ENCODE data around the gene FNDC3B. TPM values are rescaled to one million over a fixed set of nuclear protein-coding genes. Genes with fewer than 3 reads are reported as not detected.
A peak's percentile ranks its signal among the peaks of the same experiment; 100 is the strongest.

The FNDC3B gene
- total RNA-seq, 4 donors from 2014 or later, result 59.8 to 72.6 (median 65.6) TPM

DNA sequence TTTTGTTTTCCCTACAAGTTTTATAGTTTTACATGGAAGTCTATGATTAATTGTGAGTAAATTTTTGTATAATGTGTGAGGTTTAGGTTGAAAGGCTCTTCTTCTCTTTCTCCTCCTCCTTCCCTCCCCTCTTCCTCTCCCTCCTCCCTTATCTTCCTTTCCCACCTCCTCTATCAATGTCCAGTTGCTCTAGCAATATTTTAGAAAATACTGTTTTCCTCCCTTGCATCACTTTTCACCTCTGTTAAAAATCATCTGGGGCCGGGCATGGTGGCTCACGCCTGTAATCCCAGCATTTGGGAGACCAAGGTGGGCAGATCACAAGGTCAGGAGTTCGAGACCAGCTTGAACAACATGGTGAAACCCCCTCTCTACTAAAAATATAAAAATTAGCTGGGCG, 119.4 kb downstream of the FNDC3B start:
- Histone ChIP-seq H3K27ac (replicated peaks in 1 of 4) (no peak overlapping the region), H3K4me3 (no peak overlapping the region), H3K36me3 (no peaks in the 10 kb centered on the region), H3K9me3 (no peaks in the 10 kb centered on the region), H3K4me1 (peaks cover 28 to 67% (median 54%) of the 10 kb centered on the region in 4 donors), H3K27me3 (no peaks in the 10 kb centered on the region)
- DNase-seq (ENCODE audit: extremely low spot score), result no peak
- 96% methylated on average over 4 of the region's 4 CpGs for WGBS
- no peak for TF ChIP-seq POLR2AphosphoS5 (IDR thresholded peaks at IDR 0.05)
- intact Hi-C loops (cut with DNase I), result no loop called here

DNA sequence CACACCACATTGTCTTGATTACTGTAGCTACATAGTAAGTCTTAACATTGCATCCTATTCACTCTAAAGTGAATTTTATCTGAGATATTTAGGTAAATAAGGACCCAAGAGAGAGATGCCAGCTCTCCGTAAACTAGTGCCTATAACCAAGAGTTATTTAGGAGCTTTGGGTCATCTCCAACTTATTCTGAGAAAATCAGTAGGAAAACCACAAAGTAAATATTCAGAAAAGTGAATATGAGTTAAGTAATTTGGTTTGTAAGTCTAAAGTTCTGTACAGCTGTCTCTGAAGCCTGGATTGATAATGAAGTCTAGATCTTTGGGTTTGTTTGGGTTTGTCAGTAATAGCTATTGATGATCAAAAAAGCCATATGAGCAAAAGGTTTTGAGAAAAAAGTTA, 120.0 kb downstream of the FNDC3B start:
- Histone ChIP-seq H3K27ac (replicated peaks in 1 of 4) (no peak overlapping the region), H3K4me1 (peaks cover 21 to 60% (median 49%) of the 10 kb centered on the region in 4 donors)
- intact Hi-C loops (cut with DNase I), result no loop called here

DNA sequence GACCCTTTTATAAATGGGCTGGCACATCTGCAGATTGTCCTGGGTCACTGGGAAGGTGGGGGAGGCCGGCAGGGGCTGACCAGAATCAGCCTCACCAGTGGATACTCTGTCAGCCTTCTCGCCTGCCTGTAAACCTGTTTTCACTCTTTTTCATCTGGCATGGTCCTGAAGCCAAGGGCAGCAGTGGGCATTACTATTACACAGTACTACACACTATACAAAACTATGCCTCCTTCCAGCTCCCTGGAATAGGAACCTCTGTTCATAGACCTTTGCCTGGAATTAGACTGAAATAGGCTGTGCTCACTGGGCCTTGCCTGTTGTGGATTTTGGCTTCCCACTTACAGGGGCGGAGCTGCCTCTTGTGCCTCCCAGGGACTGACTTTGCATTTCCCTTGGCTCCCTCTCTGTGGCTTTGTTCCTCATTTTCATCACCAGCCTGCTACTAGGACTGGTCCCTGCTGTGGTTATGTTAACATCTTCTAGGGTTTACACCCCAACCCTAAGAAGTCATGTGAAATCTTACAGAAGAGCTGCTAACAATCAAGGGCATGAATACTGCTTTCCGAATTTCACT, 120.7 kb downstream of the FNDC3B start:
- H3K4me3 ChIP-seq, result no peak overlapping the region
- intact Hi-C loops (cut with DNase I), result no loop called here

More for the DNA sequence above, 120.0 kb downstream of the FNDC3B start:
- no peaks in the 10 kb centered on the region for H3K9me3 ChIP-seq
- H3K36me3 ChIP-seq, result no peaks in the 10 kb centered on the region
- 87% methylated on average over 1 of the region's 1 CpG for WGBS
- DNase-seq (ENCODE audit: extremely low spot score), result no peak
- no peaks in the 10 kb centered on the region for H3K27me3 ChIP-seq
- no peak overlapping the region for H3K4me3 ChIP-seq
- TF ChIP-seq EP300 (IDR thresholded peaks at IDR 0.05), result no peak

DNA sequence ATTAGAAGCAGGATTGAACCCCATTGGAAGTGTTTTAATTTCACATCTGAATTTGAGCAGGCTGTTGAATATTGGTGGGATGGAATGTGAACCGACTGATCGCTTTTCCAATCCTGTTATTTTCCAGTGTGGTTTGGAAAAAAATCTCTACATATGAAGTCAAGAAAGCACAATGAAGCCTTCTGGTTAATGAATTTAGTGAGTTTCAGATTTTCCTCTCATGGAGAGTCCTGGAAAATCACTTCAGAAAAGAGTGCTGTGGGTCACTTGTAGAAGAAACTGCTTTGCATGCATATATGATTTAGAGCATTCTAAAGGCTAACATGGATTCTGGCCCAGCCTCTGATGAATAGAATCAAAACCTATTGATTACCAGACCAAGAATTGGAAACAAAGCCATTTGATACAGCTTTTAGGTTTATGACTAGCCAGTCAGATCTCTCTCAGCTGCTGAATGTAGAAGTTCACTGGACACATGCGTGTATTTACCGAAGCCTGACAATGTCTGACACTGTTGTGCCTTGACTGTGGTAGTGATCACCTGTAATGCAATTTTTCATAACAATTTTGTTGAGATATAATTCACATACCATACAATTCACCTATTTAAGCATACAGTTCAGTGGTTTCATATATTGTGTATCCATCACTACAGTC, 121.9 kb downstream of the FNDC3B start:
- Histone ChIP-seq H3K4me1 (peaks cover 4 to 41% (median 32%) of the 10 kb centered on the region in 4 donors), H3K27ac (replicated peaks in 1 of 4) (no peak overlapping the region), H3K9me3 (no peaks in the 10 kb centered on the region), H3K27me3 (no peaks in the 10 kb centered on the region), H3K36me3 (no peaks in the 10 kb centered on the region), H3K4me3 (no peak overlapping the region)
- DNase-seq (ENCODE audit: extremely low spot score), result no peak
- WGBS, result 95% methylated on average over 4 of the region's 4 CpGs
- TF ChIP-seq, protein P1, sequence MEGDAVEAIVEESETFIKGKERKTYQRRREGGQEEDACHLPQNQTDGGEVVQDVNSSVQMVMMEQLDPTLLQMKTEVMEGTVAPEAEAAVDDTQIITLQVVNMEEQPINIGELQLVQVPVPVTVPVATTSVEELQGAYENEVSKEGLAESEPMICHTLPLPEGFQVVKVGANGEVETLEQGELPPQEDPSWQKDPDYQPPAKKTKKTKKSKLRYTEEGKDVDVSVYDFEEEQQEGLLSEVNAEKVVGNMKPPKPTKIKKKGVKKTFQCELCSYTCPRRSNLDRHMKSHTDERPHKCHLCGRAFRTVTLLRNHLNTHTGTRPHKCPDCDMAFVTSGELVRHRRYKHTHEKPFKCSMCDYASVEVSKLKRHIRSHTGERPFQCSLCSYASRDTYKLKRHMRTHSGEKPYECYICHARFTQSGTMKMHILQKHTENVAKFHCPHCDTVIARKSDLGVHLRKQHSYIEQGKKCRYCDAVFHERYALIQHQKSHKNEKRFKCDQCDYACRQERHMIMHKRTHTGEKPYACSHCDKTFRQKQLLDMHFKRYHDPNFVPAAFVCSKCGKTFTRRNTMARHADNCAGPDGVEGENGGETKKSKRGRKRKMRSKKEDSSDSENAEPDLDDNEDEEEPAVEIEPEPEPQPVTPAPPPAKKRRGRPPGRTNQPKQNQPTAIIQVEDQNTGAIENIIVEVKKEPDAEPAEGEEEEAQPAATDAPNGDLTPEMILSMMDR (IDR thresholded peaks at IDR 0.05), result no peak
- TF ChIP-seq POLR2A (IDR thresholded peaks at IDR 0.05; ENCODE audit: low read depth) (no peak), POLR2AphosphoS5 (IDR thresholded peaks at IDR 0.05) (no peak), EP300 (IDR thresholded peaks at IDR 0.05) (no peak)
- intact Hi-C loops (cut with DNase I), result no loop called here

More for the DNA sequence above, 120.7 kb downstream of the FNDC3B start:
- no peaks in the 10 kb centered on the region for H3K9me3 ChIP-seq
- H3K27ac ChIP-seq (replicated peaks in 1 of 4), result peak overlapping the region in 1 of 4 donors; percentile 31
- peaks cover 15 to 54% (median 44%) of the 10 kb centered on the region in 4 donors for H3K4me1 ChIP-seq
- no peak for DNase-seq (ENCODE audit: extremely low spot score)
- H3K27me3 ChIP-seq, result no peaks in the 10 kb centered on the region
- 55% methylated on average over 3 of the region's 4 CpGs for WGBS
- no peak for TF ChIP-seq EP300 (IDR thresholded peaks at IDR 0.05)
- no peak for TF ChIP-seq POLR2AphosphoS5 (IDR thresholded peaks at IDR 0.05)
- no peak for TF ChIP-seq POLR2A (IDR thresholded peaks at IDR 0.05; ENCODE audit: low read depth)
- TF ChIP-seq, protein P1 (IDR thresholded peaks at IDR 0.05), result no peak
- no peaks in the 10 kb centered on the region for H3K36me3 ChIP-seq

DNA sequence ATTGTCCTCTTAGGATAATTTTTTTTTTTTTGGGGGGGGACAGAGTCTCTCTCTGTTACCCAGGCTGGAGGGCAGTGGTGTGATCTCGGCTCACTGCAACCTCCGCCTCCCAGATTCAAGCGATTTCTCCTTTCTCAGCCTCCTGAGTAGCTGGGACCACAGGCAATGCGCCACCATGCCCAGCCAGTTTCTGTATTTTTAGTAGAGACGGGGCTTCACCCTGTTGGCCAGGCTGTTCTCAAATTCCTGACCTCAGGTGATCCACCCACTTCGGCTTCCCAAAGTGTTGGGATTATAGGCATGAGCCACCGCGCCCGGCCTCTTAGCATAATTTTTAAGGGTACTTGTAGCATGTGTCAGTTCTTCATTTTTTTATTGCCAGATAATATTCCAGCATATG, 122.6 kb downstream of the FNDC3B start:
- 96% methylated on average over 9 of the region's 9 CpGs for WGBS
- H3K27me3 ChIP-seq, result no peaks in the 10 kb centered on the region
- DNase-seq (ENCODE audit: extremely low spot score), result no peak
- no peak overlapping the region for H3K27ac ChIP-seq (replicated peaks in 1 of 4)
- H3K36me3 ChIP-seq, result no peaks in the 10 kb centered on the region
- H3K9me3 ChIP-seq, result no peaks in the 10 kb centered on the region
- no peak overlapping the region for H3K4me3 ChIP-seq
- peaks cover 0 to 38% (median 25%) of the 10 kb centered on the region in 4 donors for H3K4me1 ChIP-seq
- intact Hi-C loops (cut with DNase I), result no loop called here
- TF ChIP-seq POLR2A (IDR thresholded peaks at IDR 0.05; ENCODE audit: low read depth) (no peak), EP300 (IDR thresholded peaks at IDR 0.05) (no peak), POLR2AphosphoS5 (IDR thresholded peaks at IDR 0.05) (no peak)
- TF ChIP-seq, protein P1 (IDR thresholded peaks at IDR 0.05), result no peak

Measured in esophagus muscularis mucosa (tissue), 4 donors.